GDM1 (cell line): ENCODE data around the gene MYF6.

ENCODE experiments used
- DNase-seq: peaks from one replicate; lab custom pipeline; 2025; lab: John Stamatoyannopoulos, UW

The MYF6 gene

GRCh38 chr12:80707830-80708258 lies 410 bp downstream of the MYF6 start:
- DNase-seq = no peak

- DNase-seq = no peak
These were observed 983 bp downstream of the MYF6 start for GRCh38 chr12:80708259-80708974.

- DNase-seq = no peak
These were observed 1.5 kb downstream of the MYF6 start for GRCh38 chr12:80708975-80709328.

- DNase-seq = no peak
These were observed 2.6 kb downstream of the MYF6 start for GRCh38 chr12:80709811-80710726.

- DNase-seq = no peak
These were observed 3.5 kb downstream of the MYF6 start for GRCh38 chr12:80710727-80711449.

- no peak for DNase-seq
These were observed 4.4 kb downstream of the MYF6 start for GRCh38 chr12:80711866-80712265.

- no peak for DNase-seq
These were observed 5.4 kb downstream of the MYF6 start for GRCh38 chr12:80712866-80713265.

- DNase-seq = no peak
These were observed 6.0 kb downstream of the MYF6 start for GRCh38 chr12:80713419-80713818.

- no peak for DNase-seq
These were observed 6.6 kb downstream of the MYF6 start for GRCh38 chr12:80714055-80714454.

- DNase-seq = no peak
These were observed 7.4 kb downstream of the MYF6 start for GRCh38 chr12:80714846-80715245.

- no peak for DNase-seq
These were observed 8.3 kb downstream of the MYF6 start for GRCh38 chr12:80715713-80716249.

- DNase-seq = no peak
These were observed 9.4 kb downstream of the MYF6 start, which contains the start of gene MYF5 for GRCh38 chr12:80716696-80717469. Gene MYF5 (plus strand): TSS chr12:80716912. CDS start chr12:80717064, 152 bp downstream.

GRCh38 chr12:80717856-80718255 lies 10.4 kb downstream of the MYF6 start:
- DNase-seq = no peak

GRCh38 chr12:80720516-80720915 lies 13.1 kb downstream of the MYF6 start:
- no peak for DNase-seq

- no peak for DNase-seq
These were observed 13.9 kb downstream of the MYF6 start for GRCh38 chr12:80721326-80721725.

- DNase-seq = no peak
These were observed 38.5 kb downstream of the MYF6 start for GRCh38 chr12:80745851-80746505.

GRCh38 chr12:80747800-80748199 lies 40.4 kb downstream of the MYF6 start:
- DNase-seq = no peak

GRCh38 chr12:80749456-80749855 lies 42.0 kb downstream of the MYF6 start:
- DNase-seq = no peak

- DNase-seq = no peak
These were observed 45.0 kb downstream of the MYF6 start for GRCh38 chr12:80752464-80752863.

- DNase-seq = no peak
These were observed 46.8 kb downstream of the MYF6 start for GRCh38 chr12:80754274-80754673.

GRCh38 chr12:80756875-80757274 lies 49.4 kb downstream of the MYF6 start:
- DNase-seq = no peak
